HG02870 (cell line): ENCODE data around the gene PODXL2.
"Not testable (repeated sequence)": the region's sequence is repeated elsewhere in the genome, so short reads cannot be mapped to it uniquely, and the experiment has no call there.

Experiments
- ATAC-seq: cut with Tn5 transposase; IDR thresholded peaks from one replicate; pipeline ENCODE4 v1.9.1; 2021; ENCODE audit warnings: mild to moderate bottlenecking, moderate library complexity; ENCODE audit not compliant: unreplicated experiment

The PODXL2 gene

DNA sequence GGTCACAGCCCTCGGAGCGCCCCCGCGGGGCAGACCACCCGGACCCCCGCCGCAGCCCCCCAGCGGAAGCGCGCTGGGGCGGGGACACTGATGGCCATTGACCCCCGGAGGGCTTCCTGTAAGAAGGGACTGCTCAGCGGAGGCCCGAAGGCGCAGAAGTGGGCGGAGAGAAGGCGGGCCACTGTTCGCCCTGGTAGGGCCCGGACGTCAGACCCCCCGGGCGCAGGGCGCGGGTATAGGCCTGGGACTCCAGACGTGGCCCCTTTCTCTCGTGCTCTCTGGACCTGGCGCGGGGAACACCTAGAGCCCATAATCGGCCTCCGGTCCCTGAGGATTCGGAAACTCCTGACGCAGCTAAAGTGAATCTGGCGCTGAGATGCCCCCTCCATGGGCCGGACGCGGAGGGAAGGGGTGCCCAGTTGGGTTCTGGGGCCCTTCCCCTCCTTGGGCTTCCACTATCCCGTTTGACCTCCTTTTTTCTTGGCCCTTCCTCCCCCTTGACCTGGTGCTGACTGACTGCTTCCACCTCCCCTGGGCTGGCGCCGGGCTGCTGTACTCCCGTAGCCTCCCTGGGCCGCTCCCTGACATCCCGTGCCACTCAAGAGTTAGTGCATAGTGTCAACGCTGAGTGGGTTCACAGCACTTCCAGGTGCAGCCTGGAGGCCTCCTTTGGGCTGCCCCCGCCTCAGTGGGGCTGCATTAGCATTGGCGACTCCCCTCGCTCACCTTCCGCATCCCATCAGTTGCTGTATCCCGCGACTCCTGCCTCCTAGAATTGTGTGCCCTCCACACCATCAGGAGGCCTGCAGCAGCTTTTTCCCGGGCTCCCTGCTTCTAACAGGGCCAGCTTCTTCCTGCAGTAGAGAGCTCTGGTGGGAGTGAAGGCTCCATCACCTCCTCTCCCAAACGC, 44.5 kb downstream of the PODXL2 start:
- ATAC-seq = peak; percentile 38

DNA sequence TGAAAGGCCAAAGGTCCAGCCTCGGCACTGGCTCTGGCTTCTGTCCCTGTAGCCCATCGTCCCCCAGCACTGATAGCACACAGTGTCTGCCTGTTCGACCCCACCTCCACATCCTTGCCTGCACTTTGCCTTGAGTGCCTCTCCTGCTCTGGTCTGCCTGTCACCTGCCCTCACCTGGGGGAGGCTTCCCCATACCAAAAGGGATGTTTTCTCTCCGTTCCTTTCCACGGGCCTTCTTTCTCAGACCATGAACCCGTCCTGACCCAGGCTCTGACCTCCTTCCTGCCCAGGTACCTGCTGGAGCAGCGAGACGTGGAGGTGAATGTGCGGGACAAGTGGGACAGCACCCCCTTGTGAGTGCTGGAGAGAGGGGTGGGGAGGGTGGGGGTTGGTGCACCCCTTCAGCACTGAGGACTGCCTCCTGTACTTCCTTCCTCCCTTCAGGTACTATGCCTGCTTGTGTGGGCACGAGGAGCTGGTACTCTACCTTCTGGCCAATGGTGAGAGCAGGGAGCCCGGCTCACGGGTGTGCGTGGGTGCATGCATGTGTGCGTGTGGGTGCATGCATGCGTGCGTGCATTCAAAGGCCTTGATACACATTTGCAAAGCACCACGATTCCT, 45.2 kb downstream of the PODXL2 start:
- no peak for ATAC-seq

DNA sequence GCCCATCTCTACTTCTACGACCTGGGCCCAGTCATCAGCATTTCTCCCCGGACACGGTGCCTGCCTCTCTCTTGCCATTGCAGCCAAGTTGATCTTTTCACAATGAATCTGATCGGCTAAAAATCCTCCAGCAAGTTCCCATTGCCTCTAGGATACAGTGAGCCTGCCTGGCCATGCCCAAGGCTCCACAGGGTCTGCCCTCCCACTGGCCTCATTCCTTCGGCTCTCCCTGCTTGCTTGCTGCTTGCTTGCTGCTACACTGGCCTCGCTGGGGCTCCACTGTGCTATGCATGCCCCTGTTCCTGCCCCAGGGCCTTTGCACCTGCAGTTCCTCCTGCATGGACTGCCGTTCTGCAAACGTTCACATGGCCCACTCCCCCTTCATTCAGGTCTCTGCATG, 45.8 kb downstream of the PODXL2 start:
- ATAC-seq = no peak

DNA sequence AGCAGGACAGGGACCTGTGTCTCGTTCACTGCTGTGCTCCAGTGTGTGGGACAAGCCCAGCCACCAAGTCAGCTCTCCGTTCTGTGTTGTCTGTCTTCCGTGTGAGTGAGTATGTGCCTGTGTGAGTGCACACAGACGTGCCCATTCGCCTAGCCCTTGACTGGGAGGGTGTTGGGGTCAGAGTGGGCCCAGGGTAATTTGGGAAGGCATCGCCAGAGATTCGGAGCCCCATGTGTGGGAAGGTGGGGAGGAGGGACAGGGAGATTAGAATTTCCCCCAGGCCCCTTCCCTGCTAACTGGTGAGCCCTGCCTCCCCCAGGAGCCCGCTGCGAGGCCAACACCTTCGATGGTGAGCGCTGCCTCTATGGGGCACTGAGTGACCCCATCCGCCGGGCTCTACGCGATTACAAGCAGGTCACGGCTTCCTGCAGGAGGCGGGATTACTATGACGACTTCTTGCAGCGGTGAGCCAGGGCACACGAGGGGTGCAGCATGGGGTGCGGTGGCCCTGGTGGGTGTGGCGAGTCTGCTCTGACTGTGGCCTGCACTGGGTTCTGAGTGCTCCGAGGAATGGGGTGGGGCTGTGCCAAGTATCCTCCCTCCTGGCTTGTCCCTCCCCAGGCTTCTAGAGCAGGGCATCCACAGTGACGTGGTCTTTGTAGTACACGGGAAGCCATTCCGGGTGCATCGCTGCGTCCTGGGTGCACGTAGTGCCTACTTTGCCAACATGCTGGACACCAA, 46.8 kb downstream of the PODXL2 start:
- ATAC-seq = no peak

DNA sequence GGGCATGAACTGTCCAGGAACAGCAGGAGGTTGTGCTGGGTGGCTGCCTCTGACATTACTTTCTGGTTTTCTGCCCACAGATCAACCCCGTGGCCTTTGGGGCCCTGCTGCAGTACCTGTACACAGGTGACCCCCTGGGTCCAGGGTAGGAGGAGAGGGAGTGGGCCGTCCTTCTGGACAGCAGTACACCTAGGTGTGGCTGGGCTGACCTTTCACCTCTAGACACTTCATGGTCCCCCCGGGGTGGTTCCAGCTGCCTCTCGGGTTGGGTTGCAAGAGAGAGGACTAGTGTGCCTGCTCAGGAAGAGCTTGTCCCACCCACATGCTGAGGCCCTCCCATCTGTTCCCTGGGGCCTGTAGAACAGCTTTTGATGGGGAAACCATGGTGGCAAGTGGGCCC, 47.5 kb downstream of the PODXL2 start:
- no peak for ATAC-seq

DNA sequence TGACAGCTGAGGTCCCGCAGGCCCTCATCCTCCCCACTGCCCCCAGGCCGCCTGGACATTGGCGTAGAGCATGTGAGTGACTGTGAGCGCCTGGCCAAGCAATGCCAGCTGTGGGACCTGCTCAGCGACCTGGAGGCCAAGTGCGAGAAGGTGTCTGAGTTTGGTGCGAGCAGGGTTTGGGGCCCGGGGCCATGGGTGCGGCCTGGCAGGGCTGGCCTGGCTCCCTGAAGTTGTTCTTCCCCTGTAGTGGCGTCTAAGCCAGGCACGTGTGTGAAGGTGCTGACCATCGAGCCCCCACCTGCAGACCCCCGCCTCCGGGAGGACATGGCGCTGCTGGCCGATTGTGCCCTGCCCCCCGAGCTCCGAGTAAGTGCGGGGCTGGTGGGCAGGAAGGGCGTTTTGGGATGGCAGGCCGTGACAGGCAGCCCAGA, 48.0 kb downstream of the PODXL2 start:
- ATAC-seq = no peak

DNA sequence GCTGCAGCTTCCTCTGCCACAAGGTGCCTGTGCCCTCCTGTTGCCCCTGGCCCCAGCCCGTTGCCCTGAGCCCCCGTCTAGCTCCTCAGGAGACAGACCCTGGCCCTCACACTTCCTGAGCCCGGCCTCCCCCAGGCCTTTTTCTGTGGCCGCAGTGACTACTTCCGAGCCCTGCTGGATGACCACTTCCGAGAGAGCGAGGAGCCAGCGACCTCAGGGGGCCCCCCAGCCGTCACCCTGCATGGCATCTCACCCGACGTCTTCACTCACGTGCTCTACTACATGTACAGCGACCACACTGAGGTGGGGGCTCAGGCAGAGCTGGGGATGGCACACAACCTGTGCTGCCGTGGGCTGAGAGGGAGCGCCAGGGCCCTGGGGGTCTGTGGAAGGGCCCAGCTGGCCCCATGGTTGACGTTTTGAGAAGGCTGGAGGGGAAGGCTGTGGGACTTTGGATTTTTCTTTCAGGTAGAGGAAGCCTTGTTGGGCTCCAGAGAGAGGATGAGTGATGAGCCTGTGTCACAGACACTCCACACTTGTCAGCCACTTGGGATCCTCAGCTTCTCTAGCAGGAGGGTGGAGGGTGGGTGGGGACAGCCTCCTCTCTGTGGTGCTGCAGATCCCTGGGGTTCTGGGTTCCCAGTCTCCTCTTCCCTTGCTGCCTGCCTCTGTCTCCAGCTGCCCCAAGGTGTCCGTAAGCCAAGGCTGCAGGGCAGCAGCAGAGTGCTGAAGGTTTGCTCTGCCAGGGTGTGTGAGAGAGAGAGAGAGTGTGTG, 48.7 kb downstream of the PODXL2 start:
- no peak for ATAC-seq

DNA sequence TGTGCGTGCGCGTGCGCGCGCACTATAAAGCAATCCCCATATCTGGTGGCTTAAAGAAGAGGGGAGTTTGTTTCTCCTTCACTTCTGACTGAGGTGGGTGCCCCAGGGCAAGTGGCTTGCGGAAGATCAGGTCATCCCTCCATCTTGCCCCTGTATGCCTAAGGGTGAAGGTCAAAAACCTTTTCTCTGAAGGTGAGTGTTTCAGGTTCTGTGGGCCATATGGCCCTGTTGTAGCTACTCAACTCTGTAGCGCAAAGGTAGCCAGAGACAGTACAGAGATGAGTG, 49.3 kb downstream of the PODXL2 start:
- ATAC-seq = no peak

DNA sequence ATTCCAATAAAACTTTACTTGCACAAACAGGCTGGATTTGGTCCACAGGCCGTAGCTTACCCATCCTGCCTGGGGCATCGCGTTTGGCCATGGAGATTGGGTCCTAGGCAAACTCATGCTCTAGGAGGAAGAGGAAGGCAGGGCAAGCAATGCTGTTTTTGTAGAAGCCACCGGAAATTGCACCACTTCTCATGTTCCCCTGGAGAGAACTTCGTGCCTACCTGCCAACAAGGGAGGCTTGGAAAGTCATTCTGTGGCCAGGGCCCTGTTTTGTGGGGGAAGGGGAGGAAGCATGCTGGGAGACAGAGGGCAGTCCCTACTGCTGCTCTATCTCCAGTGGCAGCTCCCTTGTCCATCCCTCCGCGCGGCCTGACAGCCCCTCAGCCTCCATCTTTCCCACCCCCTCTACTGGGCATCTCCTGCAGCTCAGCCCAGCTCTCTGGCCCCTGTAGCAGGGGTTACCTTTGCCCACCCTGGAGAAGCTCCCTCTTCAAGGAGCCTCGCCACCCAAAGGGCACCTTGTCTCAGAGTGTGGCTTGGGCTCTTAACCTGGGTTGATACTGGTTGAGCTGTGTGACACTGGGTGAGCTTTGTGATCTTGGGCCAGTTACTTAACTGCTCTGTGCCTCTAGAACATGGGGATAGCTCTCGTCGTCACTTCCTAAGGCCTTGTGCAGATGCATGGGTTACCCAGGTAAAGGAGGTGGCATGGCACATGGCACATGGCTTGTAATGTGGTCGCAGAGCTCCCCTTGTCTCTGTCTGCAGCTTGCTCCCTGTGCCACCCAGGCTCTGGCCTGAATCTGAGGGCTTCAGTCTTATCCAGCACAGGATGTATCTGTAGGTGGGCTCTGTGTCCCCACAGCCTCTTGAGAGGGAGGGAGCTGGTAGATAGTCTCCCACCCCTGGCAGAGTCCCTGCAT, 49.9 kb downstream of the PODXL2 start:
- no peak for ATAC-seq

DNA sequence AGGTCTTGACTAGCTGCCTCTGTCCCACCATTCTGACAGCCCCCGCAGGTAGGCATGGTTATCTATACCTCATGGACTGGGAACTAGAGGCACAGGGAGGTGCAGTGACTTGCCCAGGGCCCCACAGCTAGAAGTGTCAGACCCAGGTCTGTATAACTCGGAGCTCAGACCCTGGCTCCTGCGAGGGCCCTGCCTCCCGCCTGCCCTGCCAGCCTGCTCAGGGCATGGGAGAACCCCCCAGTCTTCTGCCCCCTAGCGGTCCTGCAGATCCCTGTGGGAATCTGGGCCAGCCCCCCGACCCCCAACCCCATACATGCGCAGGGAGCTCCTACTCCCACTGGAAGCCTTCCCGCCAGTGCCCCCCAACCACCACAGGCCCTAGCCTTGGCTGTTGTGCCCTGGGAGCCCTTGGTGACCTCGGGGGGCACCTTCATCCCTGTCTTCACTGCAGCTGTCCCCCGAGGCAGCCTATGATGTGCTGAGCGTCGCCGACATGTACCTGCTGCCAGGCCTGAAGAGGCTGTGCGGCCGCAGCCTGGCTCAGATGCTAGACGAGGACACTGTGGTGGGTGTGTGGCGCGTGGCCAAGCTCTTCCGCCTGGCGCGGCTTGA, 50.7 kb downstream of the PODXL2 start:
- no peak for ATAC-seq

DNA sequence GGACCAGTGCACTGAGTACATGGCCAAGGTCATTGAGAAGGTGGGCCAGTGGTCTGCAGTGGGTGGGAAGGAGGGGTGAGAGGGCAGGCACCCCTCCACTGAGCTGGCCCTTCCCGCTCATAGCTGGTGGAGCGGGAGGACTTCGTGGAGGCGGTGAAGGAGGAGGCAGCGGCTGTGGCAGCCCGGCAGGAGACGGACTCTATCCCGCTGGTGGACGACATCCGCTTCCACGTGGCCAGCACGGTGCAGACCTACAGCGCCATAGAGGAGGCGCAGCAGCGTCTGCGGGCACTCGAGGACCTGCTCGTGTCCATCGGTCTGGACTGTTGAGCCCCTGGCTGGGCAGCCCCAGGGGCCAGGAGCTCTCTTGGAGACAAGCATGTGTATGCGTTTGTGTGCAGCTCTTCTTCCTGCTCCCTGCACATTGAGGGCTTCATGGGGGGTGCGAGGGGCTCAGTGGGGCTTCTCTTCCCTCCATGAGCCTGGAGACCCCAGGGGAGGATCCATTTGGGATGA, 51.2 kb downstream of the PODXL2 start:
- ATAC-seq = no peak

DNA sequence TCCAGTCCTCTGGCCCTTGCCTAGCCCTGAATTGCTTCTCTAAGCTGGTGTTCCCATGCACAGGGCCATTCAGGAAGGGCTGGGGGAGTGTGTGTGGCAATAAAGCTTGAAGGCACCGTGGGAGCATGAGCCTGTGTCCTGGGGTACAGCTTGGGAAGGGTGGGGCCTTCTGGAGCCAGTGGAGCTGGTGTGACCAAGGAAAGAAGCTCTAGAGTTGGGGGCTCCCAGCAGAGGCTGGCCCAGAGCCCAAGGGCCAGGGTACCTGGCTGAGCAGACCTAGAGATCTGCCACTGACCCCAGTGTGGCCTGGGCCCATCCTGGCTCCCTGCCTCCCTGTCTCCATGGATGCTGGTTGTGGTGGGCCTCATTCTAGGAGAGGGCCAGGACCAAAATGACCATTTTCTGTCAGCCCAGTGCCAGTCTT, 51.8 kb downstream of the PODXL2 start:
- no peak for ATAC-seq

DNA sequence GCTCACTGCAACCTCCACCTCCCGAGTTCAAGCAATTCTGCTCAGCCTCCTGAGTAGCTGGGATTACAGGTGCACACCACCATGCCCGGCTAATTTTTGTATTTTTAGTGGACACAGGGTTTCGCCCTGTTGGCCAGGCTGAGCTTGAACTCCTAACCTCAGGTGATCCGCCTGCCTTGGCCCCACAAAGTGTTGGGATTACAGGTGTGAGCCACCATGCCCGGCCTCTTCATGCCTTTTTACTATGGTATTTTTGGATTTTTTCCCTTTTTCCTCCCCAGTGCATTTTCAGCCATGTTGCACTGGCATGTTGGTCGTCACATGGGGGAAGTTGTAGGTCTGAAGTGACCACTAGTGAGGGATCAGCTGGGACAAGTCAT, 53.2 kb downstream of the PODXL2 start:
- not testable (repeated sequence) for ATAC-seq

DNA sequence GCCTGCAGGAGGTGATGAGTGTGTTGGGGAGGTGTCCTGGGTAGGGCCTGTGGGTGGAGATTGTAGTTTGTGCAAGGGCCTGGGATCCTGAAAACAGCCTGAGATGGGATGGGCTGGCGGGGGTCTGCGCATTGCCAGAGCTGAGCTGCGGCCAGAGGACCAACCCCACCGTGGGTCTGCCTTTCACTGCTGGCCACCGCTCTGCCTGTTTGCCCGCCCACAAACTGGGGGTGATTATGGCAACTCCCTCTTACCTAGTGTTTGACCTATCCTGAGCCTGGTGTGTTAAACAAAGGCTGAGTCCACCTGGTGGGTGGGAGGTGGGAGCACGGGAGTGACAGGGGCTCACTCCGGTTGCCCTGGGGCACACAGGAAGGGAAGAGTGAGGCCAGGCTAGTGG, 53.6 kb downstream of the PODXL2 start:
- no peak for ATAC-seq

DNA sequence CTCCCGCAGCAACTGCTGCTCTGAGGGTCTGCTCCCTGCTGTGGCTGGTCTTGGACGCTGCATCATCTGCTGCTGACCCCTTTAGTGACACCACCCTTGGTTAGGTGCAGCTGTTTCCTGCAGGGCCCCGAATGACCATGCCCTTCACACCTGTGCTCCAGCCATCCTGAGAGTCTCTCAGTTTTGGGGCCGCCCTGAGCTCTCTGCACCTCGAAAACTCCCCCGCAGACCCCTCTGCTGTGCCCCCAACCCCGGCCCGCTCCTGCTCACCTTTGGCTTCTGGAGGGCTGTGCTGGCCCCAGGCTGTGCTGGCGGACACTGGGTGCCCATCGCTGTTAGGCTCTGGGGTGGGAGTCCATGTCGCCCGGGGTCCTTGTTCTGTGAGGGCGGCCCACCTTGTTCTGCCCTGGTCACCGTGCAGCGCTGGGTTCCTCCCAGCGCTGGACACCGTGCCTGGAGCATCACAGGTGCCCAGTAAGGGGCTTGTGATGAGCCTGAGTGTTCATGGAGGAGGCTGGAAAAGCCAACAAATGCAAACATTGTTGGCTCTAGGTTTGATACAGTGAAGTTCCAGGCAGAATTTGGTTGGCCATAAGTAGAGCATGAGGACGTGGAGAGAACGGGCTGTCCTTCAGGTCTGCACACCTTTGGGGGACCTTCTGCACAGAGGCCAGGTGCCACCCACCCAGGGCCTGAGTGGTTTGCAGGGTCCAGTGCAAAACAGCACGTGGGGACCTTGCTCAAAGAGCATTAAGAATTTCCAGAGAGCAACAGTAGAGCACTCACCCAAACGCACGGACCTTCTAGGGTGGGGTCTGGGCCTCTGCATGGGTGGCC, 56.1 kb downstream of the PODXL2 start:
- ATAC-seq = no peak

DNA sequence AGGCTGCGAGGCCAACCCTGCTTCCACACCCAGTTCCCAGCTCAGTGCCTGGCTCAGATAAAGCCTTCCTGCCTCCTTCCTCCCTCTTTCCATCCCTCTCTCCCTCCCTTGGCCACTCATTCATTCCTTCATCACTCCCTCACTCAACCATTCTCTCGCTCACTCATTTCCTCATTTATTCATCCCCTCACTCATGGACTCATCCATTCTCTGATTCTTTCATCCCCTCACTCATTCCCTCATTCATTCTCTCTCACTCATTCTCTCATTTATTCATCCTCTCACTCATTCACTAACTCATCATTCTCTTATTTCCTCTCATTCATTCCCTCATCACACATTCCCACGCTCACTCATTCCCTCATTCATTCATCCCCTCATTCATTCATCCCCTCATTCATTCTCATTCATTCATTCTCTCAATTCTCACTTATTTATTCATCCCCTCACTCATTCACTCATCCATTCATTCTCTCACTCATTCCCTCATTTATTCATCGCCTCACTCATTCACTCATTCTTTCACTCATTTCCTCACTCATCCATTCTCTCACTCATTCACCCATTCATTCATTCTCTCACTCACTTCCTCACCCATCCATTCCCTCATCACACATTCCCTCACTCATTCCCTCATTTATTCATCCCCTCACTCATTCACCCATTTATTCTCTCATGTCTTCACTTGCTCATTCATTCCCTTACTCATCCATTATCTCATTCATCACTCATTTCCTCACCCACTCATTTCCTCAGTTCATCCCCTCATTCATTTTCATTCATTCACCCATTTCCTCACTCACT, 56.9 kb downstream of the PODXL2 start:
- no peak for ATAC-seq

DNA sequence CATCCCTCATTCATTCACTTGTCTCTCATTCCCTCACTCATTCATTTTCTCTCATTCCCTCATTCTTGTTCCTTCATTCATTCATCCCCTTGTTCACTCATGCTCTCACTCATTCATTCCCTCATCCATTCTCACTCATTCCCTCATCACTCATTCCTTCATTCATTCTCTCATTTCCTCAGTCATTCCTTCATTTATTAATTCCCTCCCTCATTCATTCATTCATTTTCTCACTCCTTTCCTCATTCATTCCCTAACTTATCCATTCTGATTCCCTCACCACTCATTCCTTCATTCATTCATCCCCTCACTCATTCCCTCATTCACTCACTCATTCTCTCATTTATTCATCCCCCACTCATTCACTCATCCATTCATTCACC, 57.5 kb downstream of the PODXL2 start:
- no peak for ATAC-seq

DNA sequence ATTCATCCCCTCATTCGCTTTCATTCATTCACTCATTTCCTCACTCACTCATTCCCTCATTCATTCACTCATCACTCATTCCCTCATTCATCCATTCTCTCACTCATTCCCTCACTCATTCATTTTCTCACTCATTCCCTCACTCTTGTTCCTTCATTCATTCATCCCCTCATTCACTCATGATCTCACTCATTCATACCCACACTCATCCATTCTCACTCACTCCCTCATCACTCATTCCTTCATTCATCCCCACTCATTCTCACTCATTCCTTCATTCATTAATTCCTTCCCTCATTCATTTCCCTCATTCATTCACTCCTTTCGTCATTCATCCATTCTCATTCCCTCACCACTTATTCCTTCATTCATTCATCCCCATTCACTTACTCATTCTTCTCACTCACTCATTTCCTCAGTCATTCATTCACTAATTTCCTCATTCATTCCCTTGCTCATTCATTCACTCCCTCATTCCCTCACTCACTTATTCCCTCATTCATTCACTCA, 58.3 kb downstream of the PODXL2 start:
- ATAC-seq = no peak
